PC-9 (cell line): ENCODE results near the gene IL1RL1. TPM values are rescaled to one million over a fixed set of nuclear protein-coding genes. Genes with fewer than 3 reads are reported as not detected.

Source experiments
- BruUV-seq: library from RNA; stranded (reverse); fragments of 400-500 nt; replicated peaks from 2 replicates; lab custom pipeline; 2021; lab: Mats Ljungman, UMichigan
- CTCF ChIA-PET: fragments of 300-600 bp; sonication (Branson Sonifier 250); formaldehyde crosslinking; loops from one replicate; lab custom pipeline; 2022; ENCODE audit warnings: antibody characterized with exemption; lab: Charles Lee
- POLR2A ChIA-PET: fragments of 300-600 bp; sonication (Branson Sonifier 250); formaldehyde crosslinking; loops from one replicate; lab custom pipeline; 2022; ENCODE audit warnings: antibody characterized with exemption; ENCODE audit not compliant: unreplicated experiment; lab: Charles Lee
- DNase-seq, 2 experiments: peaks; one replicate each; pipeline versions ENCODE4 v3.0.0 to v3.0.0-alpha.2; 2015 to 2022; ENCODE audit warnings: mixed read lengths in 1 of 2
- H2AFZ ChIP-seq: fragments of 200-600 bp; sonication (generic); 2 replicates; pipeline ENCODE4 v1.8.1; 2017; ENCODE audit warnings: antibody characterized with exemption
- H3F3A ChIP-seq: fragments of 200-600 bp; sonication (generic); 2 replicates; pipeline ENCODE4 v1.8.1; 2017; ENCODE audit warnings: antibody characterized with exemption, mild to moderate bottlenecking, low read depth; ENCODE audit not compliant: insufficient read depth
- H3K27ac ChIP-seq: fragments of 200-600 bp; sonication (generic); 2 replicates; pipeline ENCODE4 v1.6.1; 2016; ENCODE audit warnings: mixed run types
- H3K27me3 ChIP-seq: fragments of 200-600 bp; sonication (generic); 2 replicates; pipeline ENCODE4 v1.6.1; 2016; ENCODE audit warnings: low read depth, mixed run types; ENCODE audit not compliant: insufficient read depth
- H3K36me3 ChIP-seq: fragments of 200-600 bp; sonication (generic); 2 replicates; pipeline ENCODE4 v1.6.1; 2016; ENCODE audit warnings: low read depth, mixed run types
- H3K4me1 ChIP-seq: fragments of 200-600 bp; sonication (generic); replicated peaks from 2 replicates; pipeline ENCODE4 v1.6.1; 2016; ENCODE audit warnings: mixed run types; ENCODE audit not compliant: insufficient read depth
- H3K4me2 ChIP-seq: fragments of 200-600 bp; sonication (generic); 2 replicates; pipeline ENCODE4 v1.6.1; 2017; ENCODE audit warnings: mixed run types
- H3K4me3 ChIP-seq: fragments of 200-600 bp; sonication (generic); 2 replicates; pipeline ENCODE4 v1.6.1; 2016; ENCODE audit warnings: mixed run types
- H3K79me2 ChIP-seq: fragments of 200-600 bp; sonication (generic); 2 replicates; pipeline ENCODE4 v1.6.1; 2017; ENCODE audit warnings: low read depth, mixed run types
- H3K9me2 ChIP-seq: fragments of 200-600 bp; sonication (generic); 2 replicates; pipeline ENCODE4 v1.8.1; 2017; ENCODE audit warnings: mild to moderate bottlenecking; ENCODE audit not compliant: insufficient read depth
- H3K9me3 ChIP-seq: fragments of 200-600 bp; sonication (generic); 2 replicates; pipeline ENCODE4 v1.8.1; 2016; ENCODE audit warnings: low read depth; ENCODE audit not compliant: insufficient read depth
- H4K20me1 ChIP-seq: fragments of 200-600 bp; sonication (generic); 2 replicates; pipeline ENCODE4 v1.8.1; 2017; ENCODE audit not compliant: insufficient read depth
- EZH2 ChIP-seq: fragments of 200-600 bp; sonication (generic); IDR thresholded peaks from 2 replicates; pipeline ENCODE4 v1.8.0; 2017; ENCODE audit warnings: antibody characterized with exemption, low read depth
- intact Hi-C: fragments of 100-400 bp; cut with micrococcal nuclease; formaldehyde crosslinking; loops from one replicate; pipeline ENCODE4 v1.10.0; 2022; ENCODE audit not compliant: unreplicated experiment
- total RNA-seq: library from RNA; stranded (reverse); gene quantifications from 2 replicates; pipeline ENCODE4 v1.2.3, GENCODE V29; 2021
- TF ChIP-seq, protein P1 (sequence below): fragments of 200-600 bp; sonication (generic); conservative IDR thresholded peaks from 2 replicates; pipeline ENCODE4 v1.6.1; 2017; ENCODE audit warnings: mixed run types, antibody characterized with exemption, mild to moderate bottlenecking, moderate library complexity

Gene IL1RL1
- total RNA-seq, 1 experiment from 2014 or later, result 1.7 TPM

DNA sequence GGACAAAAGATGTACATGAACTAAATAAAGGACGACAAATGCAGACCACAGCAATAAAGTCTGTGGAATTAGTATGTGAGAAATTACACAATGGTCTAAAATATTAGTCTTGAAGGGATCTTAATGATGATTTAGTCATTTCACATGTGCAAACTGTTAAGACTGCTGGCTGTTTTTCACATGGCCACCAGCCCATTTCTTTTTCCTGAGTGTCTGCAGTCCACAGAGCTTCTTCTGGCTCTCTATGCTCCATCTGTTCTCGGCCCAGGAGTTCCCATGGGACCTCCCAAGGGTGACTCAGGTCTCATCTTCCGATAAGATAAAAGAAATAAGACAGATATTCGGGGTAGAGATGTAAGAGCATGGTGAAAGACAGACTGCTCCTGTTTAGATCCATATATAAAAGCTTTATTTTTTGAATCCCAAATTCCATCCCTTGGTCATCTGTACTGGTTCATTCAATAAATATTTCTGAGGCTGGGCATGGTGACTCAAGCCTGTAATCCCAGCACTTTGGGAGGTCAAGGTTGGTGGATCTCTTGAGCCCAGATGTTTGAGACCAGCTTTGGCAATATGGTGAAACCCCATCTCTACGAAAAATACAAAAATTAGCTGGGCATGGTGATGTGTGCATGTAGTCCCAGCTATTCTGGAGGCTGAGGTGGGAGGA lies 20.1 kb downstream of the IL1RL1 start:
- intact Hi-C loops, result no loop called here
- Histone ChIP-seq H3K4me3 (no peak overlapping the region), H3F3A (peaks cover 8% of the 10 kb centered on the region; the same call in 1 of the 2 replicates), H3K36me3 (no peaks in the 10 kb centered on the region), H3K9me3 (0 out of 2 replicates have a peak, but pooled peaks cover 8% of the 10 kb centered on the region), H3K4me2 (no peak overlapping the region), H3K27me3 (no peaks in the 10 kb centered on the region), H3K9me2 (no peaks in the 10 kb centered on the region), H3K79me2 (no peaks in the 10 kb centered on the region), H4K20me1 (no peaks in the 10 kb centered on the region), H3K4me1 (peaks cover 17% of the 10 kb centered on the region), H3K27ac (no peak overlapping the region), H2AFZ (no peak overlapping the region)
- BruUV-seq, result no TSS peak
- TF ChIP-seq EZH2, result no peak
- TF ChIP-seq, protein P1, sequence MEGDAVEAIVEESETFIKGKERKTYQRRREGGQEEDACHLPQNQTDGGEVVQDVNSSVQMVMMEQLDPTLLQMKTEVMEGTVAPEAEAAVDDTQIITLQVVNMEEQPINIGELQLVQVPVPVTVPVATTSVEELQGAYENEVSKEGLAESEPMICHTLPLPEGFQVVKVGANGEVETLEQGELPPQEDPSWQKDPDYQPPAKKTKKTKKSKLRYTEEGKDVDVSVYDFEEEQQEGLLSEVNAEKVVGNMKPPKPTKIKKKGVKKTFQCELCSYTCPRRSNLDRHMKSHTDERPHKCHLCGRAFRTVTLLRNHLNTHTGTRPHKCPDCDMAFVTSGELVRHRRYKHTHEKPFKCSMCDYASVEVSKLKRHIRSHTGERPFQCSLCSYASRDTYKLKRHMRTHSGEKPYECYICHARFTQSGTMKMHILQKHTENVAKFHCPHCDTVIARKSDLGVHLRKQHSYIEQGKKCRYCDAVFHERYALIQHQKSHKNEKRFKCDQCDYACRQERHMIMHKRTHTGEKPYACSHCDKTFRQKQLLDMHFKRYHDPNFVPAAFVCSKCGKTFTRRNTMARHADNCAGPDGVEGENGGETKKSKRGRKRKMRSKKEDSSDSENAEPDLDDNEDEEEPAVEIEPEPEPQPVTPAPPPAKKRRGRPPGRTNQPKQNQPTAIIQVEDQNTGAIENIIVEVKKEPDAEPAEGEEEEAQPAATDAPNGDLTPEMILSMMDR, result no peak
- DNase-seq, result no peak
- POLR2A ChIA-PET, result no interaction called here
- CTCF ChIA-PET, result interaction anchor here (0.6 kb wide), 1 partner anchor 11 kb away, joined by 3 read pairs; no protein-coding TSS in a partner anchor

DNA sequence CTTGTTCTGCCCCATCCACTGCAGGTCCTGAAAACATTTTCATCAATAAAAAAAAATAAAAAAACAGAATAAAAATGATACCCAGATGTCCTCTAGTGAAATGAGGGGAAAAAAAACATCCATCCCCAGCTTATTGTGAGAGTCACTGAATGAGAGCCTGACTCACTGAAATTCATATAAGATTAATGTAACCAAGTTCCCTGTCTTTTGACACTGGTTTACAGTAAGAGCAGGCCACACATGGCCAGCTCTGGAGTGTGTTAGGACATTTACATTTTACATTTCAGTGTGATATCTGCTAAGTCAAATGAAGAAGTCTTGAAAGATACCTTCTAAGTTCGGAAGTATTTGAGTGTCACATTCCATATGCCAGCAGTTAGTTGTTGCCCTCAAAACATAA lies 23.1 kb downstream of the IL1RL1 start:
- Histone ChIP-seq H3K4me2 (no peak overlapping the region), H4K20me1 (no peaks in the 10 kb centered on the region), H3F3A (peaks cover 17% of the 10 kb centered on the region), H3K4me3 (no peak overlapping the region), H3K4me1 (peaks cover 42% of the 10 kb centered on the region), H2AFZ (no peak overlapping the region), H3K79me2 (peaks cover 18% of the 10 kb centered on the region), H3K9me2 (no peaks in the 10 kb centered on the region), H3K27ac (no peak overlapping the region), H3K36me3 (no peaks in the 10 kb centered on the region), H3K27me3 (no peaks in the 10 kb centered on the region), H3K9me3 (0 out of 2 replicates have a peak, but pooled peaks cover 8% of the 10 kb centered on the region)
- CTCF ChIA-PET, result no interaction called here
- TF ChIP-seq, protein P1, result no peak
- intact Hi-C loops, result no loop called here
- no TSS peak for BruUV-seq
- DNase-seq, result no peak
- POLR2A ChIA-PET, result no interaction called here

DNA sequence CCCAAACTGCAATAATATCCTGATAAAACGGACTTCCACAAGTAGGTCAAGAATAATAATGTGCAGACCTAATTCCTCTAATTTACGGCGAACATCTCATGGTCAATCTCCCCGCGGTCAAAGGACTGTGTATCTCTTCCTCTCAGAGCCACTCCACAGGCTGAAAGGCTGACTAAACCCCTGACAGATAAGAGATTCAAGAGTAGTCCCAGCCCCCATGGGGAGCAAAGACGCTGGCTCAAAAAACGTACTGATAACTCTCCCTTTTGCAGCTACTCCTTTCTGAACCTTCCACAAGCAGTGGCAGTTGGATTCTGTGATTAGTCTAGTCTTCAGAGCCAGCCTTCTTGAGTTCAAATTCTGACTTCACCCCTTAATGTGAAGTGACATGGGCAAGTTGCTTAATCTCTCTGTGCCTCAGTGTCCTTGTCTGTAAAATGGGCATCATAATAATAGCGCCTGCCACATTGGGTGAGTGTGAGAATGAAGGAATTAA lies 24.6 kb downstream of the IL1RL1 start:
- BruUV-seq, result no TSS peak
- Histone ChIP-seq H3K4me1 (peaks cover 44% of the 10 kb centered on the region), H3K36me3 (peaks cover 7% of the 10 kb centered on the region; the same call in 1 of the 2 replicates), H3K27me3 (no peaks in the 10 kb centered on the region), H3K79me2 (peaks cover 18% of the 10 kb centered on the region), H2AFZ (no peak overlapping the region; the same call in 1 of the 2 replicates), H3K9me2 (no peaks in the 10 kb centered on the region), H4K20me1 (no peaks in the 10 kb centered on the region), H3K4me3 (peak overlapping the region; percentile 33; the same call in 1 of the 2 replicates), H3K9me3 (no peaks in the 10 kb centered on the region), H3F3A (peaks cover 17% of the 10 kb centered on the region), H3K27ac (peak overlapping the region; percentile 89), H3K4me2 (peak overlapping the region; percentile 66)
- TF ChIP-seq EZH2, result no peak
- TF ChIP-seq, protein P1, result no peak
- intact Hi-C loops, result no loop called here
- POLR2A ChIA-PET, result no interaction called here
- CTCF ChIA-PET, result interaction anchor here (0.8 to 1.1 kb wide), 2 partner anchors 85 to 95 kb away, joined by 4 read pairs; no protein-coding TSS in a partner anchor
- no peak for DNase-seq
